HEK293 (cell line): ENCODE results near the gene OR2T5.
"Not testable (repeated sequence)": the region's sequence is repeated elsewhere in the genome, so short reads cannot be mapped to it uniquely, and the experiment has no call there.

Experiments used
- ELK4 ChIP-seq: IDR thresholded peaks from 2 replicates; pipeline ENCODE4 v1.6.1; 2011; ENCODE audit warnings: mild to moderate bottlenecking, low read depth, low read length, borderline replicate concordance
- KLF9 ChIP-seq: fragments of 450-650 bp; formaldehyde crosslinking; IDR thresholded peaks from 2 replicates; pipeline ENCODE4 v1.5.1; 2016; ENCODE audit warnings: missing biosample characterization, missing genetic modification characterization, low read depth
- ZBTB1 ChIP-seq: fragments of 450-650 bp; formaldehyde crosslinking; IDR thresholded peaks from 2 replicates; pipeline ENCODE4 v1.5.1; 2016; ENCODE audit warnings: missing biosample characterization, missing genetic modification characterization
- ZBTB7A ChIP-seq: fragments of 450-650 bp; formaldehyde crosslinking; IDR thresholded peaks from 2 replicates; pipeline ENCODE4 v1.5.1; 2016; ENCODE audit warnings: low read depth, missing biosample characterization, missing genetic modification characterization
- ZNF423 ChIP-seq: fragments of 450-650 bp; formaldehyde crosslinking; IDR thresholded peaks from 2 replicates; pipeline ENCODE4 v1.5.1; 2016; ENCODE audit warnings: missing biosample characterization, missing genetic modification characterization
- ZNF654 ChIP-seq: fragments of 450-650 bp; formaldehyde crosslinking; IDR thresholded peaks from 2 replicates; pipeline ENCODE4 v1.5.1; 2016; ENCODE audit warnings: low read depth, missing biosample characterization, missing genetic modification characterization
- ZNF660 ChIP-seq: fragments of 450-650 bp; IDR thresholded peaks from 2 replicates; pipeline ENCODE4 v1.5.1; 2018; ENCODE audit warnings: missing biosample characterization, mild to moderate bottlenecking, missing genetic modification characterization
- ZSCAN5A ChIP-seq: fragments of 450-650 bp; formaldehyde crosslinking; IDR thresholded peaks from 2 replicates; pipeline ENCODE4 v1.5.1; 2016; ENCODE audit warnings: missing biosample characterization, missing genetic modification characterization
- TF ChIP-seq, protein P1 (sequence below): fragments of 450-650 bp; formaldehyde crosslinking; IDR thresholded peaks from 2 replicates; pipeline ENCODE4 v1.5.1; 2016; ENCODE audit warnings: missing biosample characterization, missing genetic modification characterization
- TF ChIP-seq, protein P2 (sequence below): fragments of 450-650 bp; IDR thresholded peaks from 2 replicates; pipeline ENCODE4 v1.5.1; 2018; ENCODE audit warnings: missing biosample characterization, mild to moderate bottlenecking, missing genetic modification characterization
- TF ChIP-seq, protein P3 (sequence below): fragments of 450-650 bp; formaldehyde crosslinking; IDR thresholded peaks from 2 replicates; pipeline ENCODE4 v1.5.1; 2017; ENCODE audit warnings: missing biosample characterization, missing genetic modification characterization

- TF ChIP-seq, protein P1, sequence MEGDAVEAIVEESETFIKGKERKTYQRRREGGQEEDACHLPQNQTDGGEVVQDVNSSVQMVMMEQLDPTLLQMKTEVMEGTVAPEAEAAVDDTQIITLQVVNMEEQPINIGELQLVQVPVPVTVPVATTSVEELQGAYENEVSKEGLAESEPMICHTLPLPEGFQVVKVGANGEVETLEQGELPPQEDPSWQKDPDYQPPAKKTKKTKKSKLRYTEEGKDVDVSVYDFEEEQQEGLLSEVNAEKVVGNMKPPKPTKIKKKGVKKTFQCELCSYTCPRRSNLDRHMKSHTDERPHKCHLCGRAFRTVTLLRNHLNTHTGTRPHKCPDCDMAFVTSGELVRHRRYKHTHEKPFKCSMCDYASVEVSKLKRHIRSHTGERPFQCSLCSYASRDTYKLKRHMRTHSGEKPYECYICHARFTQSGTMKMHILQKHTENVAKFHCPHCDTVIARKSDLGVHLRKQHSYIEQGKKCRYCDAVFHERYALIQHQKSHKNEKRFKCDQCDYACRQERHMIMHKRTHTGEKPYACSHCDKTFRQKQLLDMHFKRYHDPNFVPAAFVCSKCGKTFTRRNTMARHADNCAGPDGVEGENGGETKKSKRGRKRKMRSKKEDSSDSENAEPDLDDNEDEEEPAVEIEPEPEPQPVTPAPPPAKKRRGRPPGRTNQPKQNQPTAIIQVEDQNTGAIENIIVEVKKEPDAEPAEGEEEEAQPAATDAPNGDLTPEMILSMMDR (tag by site-specific recombination): not testable (repeated sequence)
- not testable (repeated sequence) for TF ChIP-seq ZSCAN5A (tag by site-specific recombination); ZNF423; ZBTB1 (tag by site-specific recombination); KLF9 (tag by site-specific recombination); ELK4; ZNF654 (tag by site-specific recombination); ZBTB7A (tag by site-specific recombination); ZNF660 (tag by site-specific recombination)
- TF ChIP-seq, protein P2, sequence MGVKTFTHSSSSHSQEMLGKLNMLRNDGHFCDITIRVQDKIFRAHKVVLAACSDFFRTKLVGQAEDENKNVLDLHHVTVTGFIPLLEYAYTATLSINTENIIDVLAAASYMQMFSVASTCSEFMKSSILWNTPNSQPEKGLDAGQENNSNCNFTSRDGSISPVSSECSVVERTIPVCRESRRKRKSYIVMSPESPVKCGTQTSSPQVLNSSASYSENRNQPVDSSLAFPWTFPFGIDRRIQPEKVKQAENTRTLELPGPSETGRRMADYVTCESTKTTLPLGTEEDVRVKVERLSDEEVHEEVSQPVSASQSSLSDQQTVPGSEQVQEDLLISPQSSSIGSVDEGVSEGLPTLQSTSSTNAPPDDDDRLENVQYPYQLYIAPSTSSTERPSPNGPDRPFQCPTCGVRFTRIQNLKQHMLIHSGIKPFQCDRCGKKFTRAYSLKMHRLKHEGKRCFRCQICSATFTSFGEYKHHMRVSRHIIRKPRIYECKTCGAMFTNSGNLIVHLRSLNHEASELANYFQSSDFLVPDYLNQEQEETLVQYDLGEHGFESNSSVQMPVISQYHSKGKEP (tag by site-specific recombination): not testable (repeated sequence)
- TF ChIP-seq, protein P3, sequence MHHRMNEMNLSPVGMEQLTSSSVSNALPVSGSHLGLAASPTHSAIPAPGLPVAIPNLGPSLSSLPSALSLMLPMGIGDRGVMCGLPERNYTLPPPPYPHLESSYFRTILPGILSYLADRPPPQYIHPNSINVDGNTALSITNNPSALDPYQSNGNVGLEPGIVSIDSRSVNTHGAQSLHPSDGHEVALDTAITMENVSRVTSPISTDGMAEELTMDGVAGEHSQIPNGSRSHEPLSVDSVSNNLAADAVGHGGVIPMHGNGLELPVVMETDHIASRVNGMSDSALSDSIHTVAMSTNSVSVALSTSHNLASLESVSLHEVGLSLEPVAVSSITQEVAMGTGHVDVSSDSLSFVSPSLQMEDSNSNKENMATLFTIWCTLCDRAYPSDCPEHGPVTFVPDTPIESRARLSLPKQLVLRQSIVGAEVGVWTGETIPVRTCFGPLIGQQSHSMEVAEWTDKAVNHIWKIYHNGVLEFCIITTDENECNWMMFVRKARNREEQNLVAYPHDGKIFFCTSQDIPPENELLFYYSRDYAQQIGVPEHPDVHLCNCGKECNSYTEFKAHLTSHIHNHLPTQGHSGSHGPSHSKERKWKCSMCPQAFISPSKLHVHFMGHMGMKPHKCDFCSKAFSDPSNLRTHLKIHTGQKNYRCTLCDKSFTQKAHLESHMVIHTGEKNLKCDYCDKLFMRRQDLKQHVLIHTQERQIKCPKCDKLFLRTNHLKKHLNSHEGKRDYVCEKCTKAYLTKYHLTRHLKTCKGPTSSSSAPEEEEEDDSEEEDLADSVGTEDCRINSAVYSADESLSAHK (tag by site-specific recombination): not testable (repeated sequence)
Measured at GRCh38 chr1:248510217-248510616, 21.8 kb downstream of the OR2T5 start.
